LHCN-M2 (cell line): ENCODE data around the gene ACAD10. TPM values are rescaled to one million over a fixed set of nuclear protein-coding genes. Genes with fewer than 3 reads are reported as not detected.
"Not testable (repeated sequence)": the region's sequence is repeated elsewhere in the genome, so short reads cannot be mapped to it uniquely, and the experiment has no call there.

Experiments
- DNase-seq: peaks from one replicate; pipeline ENCODE4 v3.0.0-alpha.2; 2012; ENCODE audit warnings: low read depth
- total RNA-seq: library from RNA; depleted of rRNA; stranded (reverse); fragments of >200 nt; gene quantifications from 2 replicates; pipeline ENCODE4 v1.2.3, GENCODE V29; 2014

The ACAD10 gene
- total RNA-seq, 1 experiment from 2014 or later: 11.8 TPM

- DNase-seq: peak; percentile 5
Observed at GRCh38 chr12:111686574-111687105, 787 bp downstream of the ACAD10 start.

DNA sequence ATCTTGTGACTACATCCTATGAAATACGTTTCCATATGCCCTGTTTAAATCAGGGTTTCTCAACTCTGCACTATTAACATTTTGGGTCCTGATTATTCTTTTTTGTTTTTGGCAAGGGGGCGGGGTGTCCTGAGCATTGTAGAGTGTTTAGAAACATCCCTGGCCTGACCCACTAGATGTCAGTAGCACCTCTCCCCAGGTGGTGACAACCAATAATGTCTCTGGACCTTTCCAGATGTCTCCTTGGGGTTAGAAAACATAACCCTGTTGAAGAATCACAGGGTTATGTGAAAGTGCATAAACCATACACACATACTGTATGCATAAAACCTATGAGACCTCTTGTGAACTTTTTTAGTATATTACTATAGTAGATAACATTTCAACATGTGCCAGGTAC, 1.4 kb downstream of the ACAD10 start:
- DNase-seq: peak; percentile 9

GRCh38 chr12:111687952-111688351, 2.1 kb downstream of the ACAD10 start:
- no peak for DNase-seq

GRCh38 chr12:111691262-111691661, 5.4 kb downstream of the ACAD10 start:
- no peak for DNase-seq

DNA sequence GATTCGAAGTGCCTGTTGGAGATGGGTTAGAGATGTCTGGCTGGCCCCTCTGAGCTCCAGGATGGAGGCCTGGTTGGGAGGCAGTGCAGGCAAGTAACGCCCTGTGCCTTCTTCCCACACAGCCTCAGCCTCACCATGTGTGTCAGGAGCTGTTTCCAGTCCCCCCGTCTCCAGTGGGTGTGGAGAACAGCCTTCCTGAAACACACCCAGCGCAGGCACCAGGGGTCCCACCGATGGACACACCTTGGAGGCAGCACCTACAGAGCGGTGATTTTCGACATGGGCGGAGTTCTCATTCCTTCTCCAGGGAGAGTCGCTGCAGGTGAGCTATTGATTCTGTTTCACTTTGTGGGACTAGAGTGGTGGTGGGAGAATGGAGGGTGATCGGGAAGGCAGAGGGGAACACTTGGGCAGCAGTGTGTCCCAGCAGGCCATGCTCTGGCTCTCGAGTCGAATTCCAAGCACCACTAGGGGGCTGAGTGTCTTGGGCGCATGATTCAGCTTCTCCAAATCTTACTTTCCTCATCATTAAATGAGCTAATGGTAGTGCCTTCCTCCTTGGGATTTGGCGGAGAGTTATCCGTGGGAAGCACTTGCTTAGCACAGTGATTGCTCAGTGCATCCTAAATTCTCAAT, 6.8 kb downstream of the ACAD10 start:
- peak; percentile 14 for DNase-seq

DNA sequence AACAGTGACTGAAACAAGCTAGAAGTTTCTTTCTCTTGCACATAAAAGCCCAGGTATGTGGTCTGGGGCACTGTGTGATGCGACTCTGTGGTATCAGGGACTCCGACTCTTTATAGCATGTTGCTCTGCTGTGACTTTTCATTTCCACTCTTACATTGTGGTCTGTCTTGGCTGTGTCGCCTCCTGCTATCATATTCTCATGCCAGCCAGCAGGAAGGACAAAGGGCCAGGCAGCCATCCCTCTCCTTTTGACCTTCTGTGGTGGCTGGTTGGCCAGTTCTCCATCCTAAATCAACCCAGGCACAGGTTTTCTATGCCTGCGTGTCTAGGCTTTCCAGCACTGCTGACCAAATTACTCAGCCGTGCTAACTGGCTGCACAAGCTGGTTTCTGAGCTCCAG, 8.0 kb downstream of the ACAD10 start:
- DNase-seq: no peak

GRCh38 chr12:111699962-111700361, 14.1 kb downstream of the ACAD10 start:
- DNase-seq: no peak

DNA sequence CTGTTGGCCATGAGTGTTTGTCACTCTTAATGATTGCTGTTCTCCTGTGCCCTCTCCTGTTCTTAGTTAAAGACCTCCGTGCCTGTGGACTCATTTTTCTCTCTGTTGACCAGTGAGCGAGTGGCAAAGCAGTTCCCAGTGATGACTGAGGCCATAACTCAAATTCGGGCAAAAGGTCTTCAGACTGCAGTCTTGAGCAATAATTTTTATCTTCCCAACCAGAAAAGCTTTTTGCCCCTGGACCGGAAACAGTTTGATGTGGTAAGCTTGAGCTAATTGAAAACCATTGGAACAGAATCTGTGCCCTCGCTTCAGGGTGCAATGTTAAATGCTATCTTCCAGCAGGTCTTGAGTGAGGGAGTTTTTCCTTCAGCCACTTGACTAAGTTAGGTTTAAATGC, 19.8 kb downstream of the ACAD10 start:
- no peak for DNase-seq

DNA sequence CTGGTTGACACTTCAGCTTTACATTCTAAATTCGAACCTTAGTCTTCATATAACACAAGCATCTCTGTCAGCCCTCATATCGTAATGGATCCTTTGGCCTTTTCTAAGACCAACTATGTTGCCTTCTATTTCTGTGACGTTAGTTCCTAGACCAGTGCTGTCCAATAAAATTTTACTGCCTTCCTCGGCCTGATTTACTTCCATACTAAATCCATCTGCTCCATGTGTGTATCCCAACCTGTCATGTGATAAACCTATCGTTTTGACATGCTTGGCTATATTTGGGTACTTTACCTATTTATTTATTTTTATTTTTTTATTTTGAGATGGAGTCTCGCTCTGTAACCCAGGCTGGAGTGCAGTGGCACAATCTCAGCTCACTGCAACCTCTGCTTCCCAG, 20.3 kb downstream of the ACAD10 start:
- no peak for DNase-seq

DNA sequence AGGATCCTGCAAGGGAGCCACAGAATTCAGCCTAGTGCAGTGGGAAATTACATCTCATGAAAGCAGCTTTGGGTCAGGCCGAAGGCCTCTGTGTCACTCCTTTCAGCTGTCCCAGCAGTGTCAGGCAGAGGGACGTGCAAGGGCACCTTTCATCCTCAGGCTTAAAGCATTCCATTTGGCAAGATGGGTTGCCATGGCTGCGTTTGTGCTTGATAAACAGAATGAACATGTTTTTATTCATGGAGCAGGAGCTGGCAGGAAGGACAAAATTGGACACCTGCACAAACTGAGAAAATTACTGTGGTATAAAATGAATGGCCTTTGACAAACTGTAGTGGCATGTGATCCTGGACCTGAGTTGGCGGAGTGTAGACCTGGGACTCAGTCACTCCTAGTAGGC, 29.4 kb downstream of the ACAD10 start:
- peak; percentile 3 for DNase-seq

GRCh38 chr12:111719316-111719715, 33.5 kb downstream of the ACAD10 start:
- DNase-seq: not testable (repeated sequence)

GRCh38 chr12:111720457-111720856, 34.6 kb downstream of the ACAD10 start:
- DNase-seq: no peak

GRCh38 chr12:111723646-111724360, 38.0 kb downstream of the ACAD10 start:
- not testable (repeated sequence) for DNase-seq

GRCh38 chr12:111728795-111729194, 42.9 kb downstream of the ACAD10 start:
- no peak for DNase-seq

DNA sequence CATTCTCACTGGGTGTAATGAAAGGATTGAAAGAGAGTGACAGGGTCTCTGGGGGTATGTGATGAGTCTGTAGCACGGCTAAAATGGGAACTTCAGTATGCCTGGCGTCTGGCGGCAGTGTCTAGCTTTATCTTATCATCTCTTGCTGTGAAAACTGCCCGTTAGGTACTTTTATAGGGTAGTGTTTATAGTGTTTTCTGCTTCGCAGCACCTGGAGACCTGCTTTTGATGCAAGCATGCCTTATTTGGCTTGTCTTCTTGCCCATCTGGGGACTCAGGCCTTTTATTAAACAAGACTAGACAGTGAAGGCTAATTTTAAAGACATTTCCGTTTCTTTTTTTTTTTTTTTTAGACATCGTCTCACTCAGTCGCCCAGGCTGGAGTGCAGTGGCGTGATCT, 44.6 kb downstream of the ACAD10 start:
- DNase-seq: no peak

DNA sequence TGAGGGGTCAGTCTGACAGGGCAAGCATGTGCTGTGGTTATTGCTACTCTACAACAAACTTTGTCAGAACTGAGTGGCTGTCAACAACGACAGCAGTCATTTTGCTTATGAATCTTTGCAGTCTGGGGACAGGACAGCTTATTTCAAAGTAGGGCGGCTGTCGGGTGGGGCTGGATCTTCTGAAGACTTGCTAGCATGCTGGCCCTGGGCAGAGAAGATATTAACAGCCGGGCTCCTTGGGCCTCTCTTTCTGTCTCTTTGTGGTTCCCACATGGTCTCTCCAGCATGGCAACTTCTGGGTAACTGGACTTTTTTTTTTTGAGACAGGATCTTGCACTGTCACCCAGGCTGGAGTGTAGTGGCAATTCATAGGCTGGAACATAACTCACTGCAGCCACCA, 46.9 kb downstream of the ACAD10 start:
- no peak for DNase-seq

DNA sequence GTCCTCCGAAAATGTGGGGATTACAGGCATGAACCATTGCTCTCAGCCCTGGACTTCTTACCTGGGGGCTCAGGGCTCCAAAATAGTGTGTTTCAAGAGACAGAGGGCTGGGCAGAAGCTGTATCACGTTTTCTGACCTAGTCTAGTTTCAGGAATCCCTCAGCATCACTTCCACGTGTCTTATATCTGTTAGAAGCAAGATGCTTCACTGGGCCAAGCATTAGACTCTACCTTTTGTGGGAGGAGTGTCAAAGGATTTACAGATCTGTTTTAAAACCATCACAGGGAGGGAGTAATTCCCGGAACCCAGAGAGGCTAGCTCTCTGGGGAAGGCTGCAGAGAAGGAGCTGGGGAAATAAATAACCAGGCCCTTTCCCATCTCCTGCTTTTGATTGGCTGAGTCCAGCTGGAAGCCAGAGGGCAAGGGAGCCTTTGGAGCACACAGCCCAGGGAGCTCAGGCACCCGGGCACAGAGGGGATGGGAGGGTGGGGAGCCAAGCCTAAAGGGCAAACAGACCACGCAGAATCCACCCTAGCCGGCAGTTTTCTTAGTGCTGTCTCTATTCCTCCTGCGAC, 47.6 kb downstream of the ACAD10 start:
- no peak for DNase-seq

DNA sequence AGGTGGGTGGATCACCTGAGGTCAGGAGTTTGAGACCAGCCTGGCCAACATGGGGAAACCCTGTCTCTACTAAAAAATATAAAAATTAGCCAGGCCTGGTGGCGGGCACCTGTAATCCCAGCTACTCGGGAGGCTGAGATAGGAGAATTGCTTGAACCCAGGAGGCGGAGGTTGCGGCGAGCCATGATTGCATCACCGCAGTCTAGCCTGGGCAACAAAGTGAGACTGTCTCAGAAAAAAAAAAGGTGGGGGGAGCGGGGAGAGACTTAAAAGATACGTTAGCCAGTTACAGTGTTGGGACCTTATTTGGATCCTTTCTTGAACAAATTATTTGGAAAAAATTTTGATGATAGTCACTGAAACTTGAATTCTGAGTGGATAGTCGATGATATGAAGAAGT, 53.7 kb downstream of the ACAD10 start:
- DNase-seq: not testable (repeated sequence)

- peak; percentile 78 for DNase-seq
Observed at GRCh38 chr12:111741235-111741812, 55.5 kb downstream of the ACAD10 start.

DNA sequence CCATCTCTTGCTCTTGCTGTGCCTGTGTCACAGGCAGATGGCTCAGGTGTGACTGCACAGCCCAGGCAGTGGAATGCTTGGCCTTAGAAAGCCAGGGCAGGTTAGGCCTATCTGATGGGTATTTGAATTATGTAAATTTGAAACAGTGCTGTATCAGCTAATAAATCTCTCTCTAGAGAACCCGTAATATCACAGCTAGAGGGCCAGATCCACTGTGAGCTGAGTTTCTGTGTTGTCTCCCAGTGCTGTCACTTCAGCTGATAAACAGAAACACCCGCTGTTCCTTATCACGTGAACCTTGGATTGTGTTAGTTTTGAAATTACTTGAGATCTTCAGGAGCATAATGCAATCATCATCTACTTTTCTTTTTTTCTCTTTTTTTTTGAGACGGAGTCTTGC, 59.4 kb downstream of the ACAD10 start:
- no peak for DNase-seq

DNA sequence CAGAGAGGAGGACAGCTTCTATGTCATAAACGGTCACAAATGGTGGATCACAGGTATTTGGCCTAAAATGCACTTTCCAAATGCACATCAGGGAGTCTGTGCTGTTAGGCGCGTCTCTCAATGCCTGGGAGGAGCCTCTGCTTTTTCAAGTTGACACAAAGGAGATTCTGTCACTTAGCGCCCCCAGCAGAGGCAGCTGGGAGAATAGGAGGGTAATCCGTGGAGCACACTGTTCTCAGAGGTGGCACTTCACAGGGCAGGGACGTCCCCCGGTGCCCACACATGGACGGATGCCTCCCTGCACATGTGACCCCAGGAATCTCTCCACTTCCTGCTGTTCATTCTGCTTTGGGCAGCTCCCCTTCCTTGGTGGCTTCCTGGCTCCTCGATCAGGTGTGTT, 61.5 kb downstream of the ACAD10 start:
- DNase-seq: no peak

DNA sequence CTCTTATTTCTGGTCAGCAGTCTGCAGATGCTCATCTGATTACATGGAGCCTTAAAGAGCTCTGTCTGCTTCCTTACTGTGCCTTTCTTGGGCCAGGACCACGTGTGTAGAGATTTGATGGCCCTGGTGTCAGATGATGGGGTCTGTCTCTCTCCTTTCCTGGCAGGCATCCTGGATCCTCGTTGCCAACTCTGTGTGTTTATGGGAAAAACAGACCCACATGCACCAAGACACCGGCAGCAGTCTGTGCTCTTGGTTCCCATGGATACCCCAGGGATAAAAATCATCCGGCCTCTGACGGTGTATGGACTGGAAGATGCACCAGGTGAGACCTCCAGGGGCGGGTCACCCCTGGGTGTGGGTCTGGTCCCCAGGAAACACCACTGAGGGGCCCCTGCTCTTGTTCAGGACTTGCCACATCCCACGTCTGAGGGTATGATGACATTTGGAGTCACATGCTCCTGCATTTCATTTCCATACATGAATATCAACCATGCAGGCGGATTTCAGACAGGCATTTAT, 62.4 kb downstream of the ACAD10 start:
- DNase-seq: no peak
